Activated T-helper 1 cell treated with anti-CD3 and anti-CD28 coated beads, Interleukin-12 subunit alpha, Interleukin-12 subunit beta, Interleukin-2, Interleukin-4 antibody, amounts not matched to agents 30 ng/mL and 10 ng/mL and 1 ng/mL, durations not matched to agents 14 hours and 24 hours and 36 hours (primary cell): ENCODE data around the gene COL10A1. TPM values are rescaled to one million over a fixed set of nuclear protein-coding genes. Genes with fewer than 3 reads are reported as not detected.

Source experiments
- DNase-seq: peaks from one replicate; pipeline ENCODE4 v3.0.0; 2021; ENCODE audit warnings: low spot score
- H3K27ac Mint-ChIP-seq: one replicate; pipeline ENCODE4 v1.8.0; 2021; ENCODE audit warnings: mild to moderate bottlenecking, mixed read lengths
- H3K27me3 Mint-ChIP-seq: one replicate; pipeline ENCODE4 v1.8.0; 2022; ENCODE audit warnings: mild to moderate bottlenecking, moderate library complexity, mixed read lengths; ENCODE audit not compliant: insufficient read depth
- H3K36me3 Mint-ChIP-seq: one replicate; pipeline ENCODE4 v1.8.0; 2021; ENCODE audit warnings: low read depth, mixed read lengths
- H3K4me1 Mint-ChIP-seq: one replicate; pipeline ENCODE4 v1.8.0; 2021; ENCODE audit warnings: low read depth, mixed read lengths
- H3K4me3 Mint-ChIP-seq: one replicate; pipeline ENCODE4 v1.8.0; 2021; ENCODE audit warnings: mild to moderate bottlenecking, moderate library complexity, mixed read lengths
- H3K9me3 Mint-ChIP-seq: one replicate; pipeline ENCODE4 v1.8.0; 2021; ENCODE audit warnings: mixed read lengths
- intact Hi-C: fragments of 100-400 bp; cut with micrococcal nuclease; formaldehyde crosslinking; loops from one replicate; pipeline ENCODE4 v1.15.1; 2024
- total RNA-seq: library from RNA; stranded (reverse); gene quantifications from 2 replicates; pipeline ENCODE4 v1.2.3, GENCODE V29; 2022

Gene COL10A1
- total RNA-seq, 1 donor from 2014 or later = not detected

- intact Hi-C loops = no loop called here
- no peaks in the 10 kb centered on the region for H3K9me3 Mint-ChIP-seq
- DNase-seq = no peak
- no peak overlapping the region for H3K4me3 Mint-ChIP-seq
- no peaks in the 10 kb centered on the region for H3K4me1 Mint-ChIP-seq
- H3K27ac Mint-ChIP-seq = no peak overlapping the region
- H3K27me3 Mint-ChIP-seq = no peaks in the 10 kb centered on the region
- peaks cover 23% of the 10 kb centered on the region for H3K36me3 Mint-ChIP-seq
Measured at GRCh38 chr6:116111552-116112528, 14.1 kb downstream of the COL10A1 start.

DNA sequence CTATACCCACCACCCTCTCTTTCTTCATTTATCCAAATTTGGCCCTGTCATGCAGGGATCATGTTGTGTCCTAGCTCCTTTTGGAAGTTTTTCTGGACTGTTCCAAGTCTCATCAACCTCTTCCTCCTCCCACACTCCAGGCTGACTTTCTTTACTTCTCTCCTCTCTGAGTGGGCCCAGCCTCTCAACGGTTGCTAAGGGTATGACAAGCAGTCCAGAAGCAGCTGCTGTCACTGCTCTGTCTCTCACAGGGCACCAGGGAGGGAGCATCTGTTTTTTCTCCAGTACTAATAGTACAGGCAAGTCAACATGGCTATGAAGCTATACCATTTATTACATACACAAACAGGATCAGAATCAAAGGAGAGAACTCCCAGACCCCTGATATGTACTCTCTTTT, 17.1 kb downstream of the COL10A1 start:
- H3K27me3 Mint-ChIP-seq = no peaks in the 10 kb centered on the region
- peaks cover 22% of the 10 kb centered on the region for H3K4me1 Mint-ChIP-seq
- DNase-seq = no peak
- no peak overlapping the region for H3K4me3 Mint-ChIP-seq
- H3K36me3 Mint-ChIP-seq = peaks cover 20% of the 10 kb centered on the region
- intact Hi-C loops = loop anchor here (10.0 kb wide), 1 partner anchor 346 kb away; no protein-coding TSS in a partner anchor
- no peak overlapping the region for H3K27ac Mint-ChIP-seq
- H3K9me3 Mint-ChIP-seq = no peaks in the 10 kb centered on the region

- Mint-ChIP-seq H3K4me1 (peaks cover 46% of the 10 kb centered on the region), H3K27me3 (no peaks in the 10 kb centered on the region), H3K36me3 (peaks cover 14% of the 10 kb centered on the region), H3K27ac (no peak overlapping the region), H3K4me3 (no peak overlapping the region), H3K9me3 (no peaks in the 10 kb centered on the region)
- no peak for DNase-seq
- intact Hi-C loops = loop anchor here (10.0 kb wide), 1 partner anchor 349 kb away; no protein-coding TSS in a partner anchor
Measured at GRCh38 chr6:116106146-116106545, 19.8 kb downstream of the COL10A1 start.

DNA sequence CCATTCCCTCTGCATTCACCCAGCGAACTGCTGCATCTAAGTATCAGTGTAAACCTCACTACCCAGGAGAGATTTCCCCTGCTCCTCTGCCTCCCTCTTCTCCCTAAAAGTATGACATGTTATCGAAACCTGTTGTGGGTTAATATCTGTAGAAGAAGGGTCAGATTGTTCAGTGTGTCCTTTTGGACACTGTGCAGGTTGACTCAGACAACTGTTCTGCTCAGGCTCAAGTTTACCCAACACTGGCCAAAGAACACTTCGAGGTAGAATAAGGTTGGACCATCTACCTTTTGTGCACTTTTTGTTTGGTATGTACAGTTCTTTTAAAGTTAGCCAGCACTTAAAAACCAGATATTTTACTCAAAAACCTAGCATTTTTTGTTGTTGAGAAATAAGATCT, 20.7 kb downstream of the COL10A1 start:
- H3K9me3 Mint-ChIP-seq = no peaks in the 10 kb centered on the region
- peaks cover 49% of the 10 kb centered on the region for H3K4me1 Mint-ChIP-seq
- H3K36me3 Mint-ChIP-seq = peaks cover 10% of the 10 kb centered on the region
- no peak overlapping the region for H3K27ac Mint-ChIP-seq
- no peak for DNase-seq
- H3K27me3 Mint-ChIP-seq = no peaks in the 10 kb centered on the region
- intact Hi-C loops = loop anchor here (10.0 kb wide), 1 partner anchor 350 kb away; no protein-coding TSS in a partner anchor
- H3K4me3 Mint-ChIP-seq = no peak overlapping the region

DNA sequence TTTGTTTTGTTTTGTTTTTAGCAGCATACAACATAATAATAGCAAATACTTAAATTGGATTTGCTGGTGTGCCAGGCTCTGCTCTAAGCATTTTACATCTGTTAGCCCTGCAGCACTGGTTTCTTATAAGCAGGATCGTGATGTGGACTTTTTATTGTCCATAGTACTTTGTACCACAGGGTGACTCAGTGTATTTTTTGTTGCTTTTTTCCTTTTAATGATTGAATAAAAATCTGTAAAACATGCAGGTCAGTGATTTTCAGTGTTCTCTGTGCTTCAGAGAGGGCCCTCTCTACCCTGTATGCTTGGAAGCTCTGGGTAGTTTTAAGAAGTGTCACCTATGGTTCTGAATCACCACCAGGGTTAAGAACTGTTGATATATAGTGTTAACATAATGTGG, 21.3 kb downstream of the COL10A1 start:
- Mint-ChIP-seq H3K27me3 (no peaks in the 10 kb centered on the region), H3K27ac (no peak overlapping the region), H3K4me3 (no peak overlapping the region), H3K9me3 (no peaks in the 10 kb centered on the region), H3K36me3 (peaks cover 9% of the 10 kb centered on the region), H3K4me1 (peaks cover 56% of the 10 kb centered on the region)
- intact Hi-C loops = loop anchor here (5.0 to 10.0 kb wide), 2 partner anchors 350 to 578 kb away; partner anchors contain the start of gene KPNA5
- DNase-seq = no peak

DNA sequence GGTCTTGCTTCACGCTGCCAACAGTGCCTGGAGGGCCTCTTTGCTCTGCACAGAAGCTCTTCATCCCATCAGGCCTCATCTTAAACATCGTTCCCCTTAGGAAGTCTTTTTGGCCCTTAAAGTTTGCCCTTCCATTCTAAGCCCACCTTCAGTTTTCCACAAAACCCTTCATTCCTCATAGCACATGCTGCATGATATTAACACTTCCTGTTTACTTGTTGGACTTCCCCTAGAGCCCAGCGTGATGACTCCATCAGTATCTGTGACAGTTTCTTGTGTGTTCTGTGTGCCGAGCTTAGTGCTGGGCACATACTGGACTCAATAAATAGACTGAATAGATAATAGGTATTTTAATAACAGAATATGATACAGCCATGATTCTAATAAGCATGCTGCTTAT, 23.1 kb downstream of the COL10A1 start:
- peak overlapping the region; percentile 11 for H3K4me3 Mint-ChIP-seq
- H3K9me3 Mint-ChIP-seq = no peaks in the 10 kb centered on the region
- H3K4me1 Mint-ChIP-seq = peaks cover 60% of the 10 kb centered on the region
- no peak for DNase-seq
- intact Hi-C loops = loop anchor here (5.0 to 10.0 kb wide), 2 partner anchors 352 to 579 kb away; partner anchors contain the start of gene KPNA5
- no peaks in the 10 kb centered on the region for H3K36me3 Mint-ChIP-seq
- no peaks in the 10 kb centered on the region for H3K27me3 Mint-ChIP-seq
- no peak overlapping the region for H3K27ac Mint-ChIP-seq

GRCh38 chr6:116101790-116102189, 24.1 kb downstream of the COL10A1 start:
- H3K4me3 Mint-ChIP-seq = peak overlapping the region; percentile 95
- DNase-seq = no peak
- H3K36me3 Mint-ChIP-seq = no peaks in the 10 kb centered on the region
- H3K9me3 Mint-ChIP-seq = peaks cover under 1% of the 10 kb centered on the region
- intact Hi-C loops = loop anchor here (1.0 to 10.0 kb wide), 7 partner anchors 153 to 581 kb away; partner anchors contain the start of genes KPNA5, RWDD1, TSPYL1 and TSPYL4
- H3K27ac Mint-ChIP-seq = peak overlapping the region; percentile 87
- no peaks in the 10 kb centered on the region for H3K27me3 Mint-ChIP-seq
- peaks cover 60% of the 10 kb centered on the region for H3K4me1 Mint-ChIP-seq

DNA sequence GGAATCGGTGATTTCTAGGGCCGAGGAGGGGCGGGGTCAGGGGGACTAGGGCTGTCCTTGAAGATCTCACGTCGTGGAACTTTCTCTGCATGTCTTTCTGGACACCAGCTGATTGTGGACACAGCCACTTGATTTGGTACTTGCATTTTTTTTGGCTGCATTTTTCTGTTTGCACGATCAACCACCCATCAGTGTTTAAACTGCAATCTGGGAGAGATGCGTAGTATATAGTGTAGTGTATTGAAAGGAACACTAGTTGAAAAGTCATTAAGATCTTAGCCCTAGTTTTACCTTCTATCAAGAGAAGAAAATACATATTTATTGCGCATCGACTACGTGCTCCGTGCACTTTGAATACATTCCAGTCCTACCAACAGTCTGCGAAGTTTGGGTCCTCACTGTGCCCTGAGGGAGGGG, 24.6 kb downstream of the COL10A1 start:
- Mint-ChIP-seq H3K9me3 (peaks cover 6% of the 10 kb centered on the region), H3K27me3 (no peaks in the 10 kb centered on the region), H3K27ac (peak overlapping the region; percentile 87), H3K4me3 (peak overlapping the region; percentile 95), H3K4me1 (peaks cover 59% of the 10 kb centered on the region), H3K36me3 (no peaks in the 10 kb centered on the region)
- intact Hi-C loops = loop anchor here (1.0 to 10.0 kb wide), 7 partner anchors 153 to 581 kb away; partner anchors contain the start of genes KPNA5, RWDD1, TSPYL1 and TSPYL4
- DNase-seq = no peak

- peak; percentile 82 for DNase-seq
- no peaks in the 10 kb centered on the region for H3K36me3 Mint-ChIP-seq
- no peaks in the 10 kb centered on the region for H3K27me3 Mint-ChIP-seq
- peak within 1 kb of the TSS; percentile 87 for H3K27ac Mint-ChIP-seq
- peak within 1 kb of the TSS; percentile 95 for H3K4me3 Mint-ChIP-seq
- H3K9me3 Mint-ChIP-seq = peaks cover 12% of the 10 kb centered on the region
- peaks cover 53% of the 10 kb centered on the region for H3K4me1 Mint-ChIP-seq
- intact Hi-C loops = loop anchor here (1.0 to 10.0 kb wide), 7 partner anchors 154 to 582 kb away; partner anchors contain the start of genes KPNA5, RWDD1, TSPYL1 and TSPYL4
Measured at GRCh38 chr6:116100419-116101301, 25.3 kb downstream of the COL10A1 start, which contains the start of gene NT5DC1. Gene NT5DC1, plus strand, starts transcription at chr6:116100853. Its CDS starts 78 bp downstream, at chr6:116100931.

GRCh38 chr6:116099036-116099435, 26.9 kb downstream of the COL10A1 start:
- Mint-ChIP-seq H3K4me1 (peaks cover 40% of the 10 kb centered on the region), H3K27me3 (no peaks in the 10 kb centered on the region), H3K27ac (no peak overlapping the region), H3K4me3 (no peak overlapping the region), H3K36me3 (no peaks in the 10 kb centered on the region), H3K9me3 (peaks cover 16% of the 10 kb centered on the region)
- intact Hi-C loops = no loop called here
- DNase-seq = no peak

DNA sequence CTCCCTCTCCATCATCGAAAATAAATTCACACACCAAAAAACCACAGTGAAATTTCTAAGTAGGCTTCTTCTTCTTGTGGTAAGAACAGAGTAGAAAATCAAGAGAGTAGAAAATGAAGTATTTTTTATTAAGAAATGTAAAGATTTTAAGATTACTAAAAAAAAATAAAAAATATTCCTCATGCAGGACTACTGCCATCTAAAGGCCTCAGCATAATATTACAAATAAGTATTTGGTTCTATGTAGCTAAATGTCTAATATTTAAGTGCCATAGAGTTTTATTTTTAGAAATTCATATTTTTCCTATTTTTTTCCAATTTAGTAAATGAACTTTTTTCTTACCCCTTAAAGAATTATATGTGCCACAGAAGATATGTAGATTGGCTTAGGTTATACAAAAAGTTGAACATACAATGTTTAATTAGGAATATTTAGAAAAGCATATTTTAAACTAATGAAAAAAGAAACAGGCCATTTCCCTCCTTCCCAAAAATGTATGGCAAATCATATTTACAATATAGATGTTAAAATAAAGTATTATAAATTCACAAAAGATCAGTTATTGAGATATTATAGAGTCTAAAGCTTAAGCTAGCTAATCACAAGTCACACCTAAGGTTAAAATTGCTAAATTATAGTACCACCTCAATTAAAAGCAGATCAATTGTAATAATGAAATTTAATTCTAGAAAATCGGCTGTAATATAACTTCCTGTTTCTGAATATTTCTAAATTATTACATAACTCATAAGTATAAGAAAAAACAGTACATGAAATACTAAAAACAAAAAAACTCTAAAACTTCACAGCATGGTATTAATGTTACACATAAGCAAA, 28.7 kb downstream of the COL10A1 start:
- Mint-ChIP-seq H3K4me1 (peaks cover 25% of the 10 kb centered on the region), H3K4me3 (no peak overlapping the region), H3K27me3 (peaks cover 2% of the 10 kb centered on the region), H3K27ac (no peak overlapping the region), H3K9me3 (peaks cover 16% of the 10 kb centered on the region), H3K36me3 (no peaks in the 10 kb centered on the region)
- intact Hi-C loops = loop anchor here (1.0 kb wide), 1 partner anchor 86 kb away; no protein-coding TSS in a partner anchor
- no peak for DNase-seq
